Epithelial cell of proximal tubule (primary cell): ENCODE measurements around the gene ERI3. TPM values are rescaled to one million over a fixed set of nuclear protein-coding genes. Genes with fewer than 3 reads are reported as not detected.

Experiments
- DNase-seq: peaks from one replicate; pipeline ENCODE4 v3.0.0-alpha.2; 2011; ENCODE audit warnings: low read depth
- H3K4me3 ChIP-seq: 2 replicates; pipeline ENCODE4 v1.5.1; 2011; ENCODE audit warnings: low read depth, mild to moderate bottlenecking, low read length
- total RNA-seq: library from RNA; depleted of rRNA; stranded (reverse); fragments of >200 nt; gene quantifications from 2 replicates; pipeline ENCODE4 v1.2.3, GENCODE V29; 2015
- TF ChIP-seq, protein P1 (sequence below): conservative IDR thresholded peaks from 2 replicates; pipeline ENCODE4 v1.5.1; 2012; ENCODE audit warnings: low read depth, mild to moderate bottlenecking, low read length

Gene ERI3
- total RNA-seq, 1 donor from 2014 or later: 51.7 TPM

DNA sequence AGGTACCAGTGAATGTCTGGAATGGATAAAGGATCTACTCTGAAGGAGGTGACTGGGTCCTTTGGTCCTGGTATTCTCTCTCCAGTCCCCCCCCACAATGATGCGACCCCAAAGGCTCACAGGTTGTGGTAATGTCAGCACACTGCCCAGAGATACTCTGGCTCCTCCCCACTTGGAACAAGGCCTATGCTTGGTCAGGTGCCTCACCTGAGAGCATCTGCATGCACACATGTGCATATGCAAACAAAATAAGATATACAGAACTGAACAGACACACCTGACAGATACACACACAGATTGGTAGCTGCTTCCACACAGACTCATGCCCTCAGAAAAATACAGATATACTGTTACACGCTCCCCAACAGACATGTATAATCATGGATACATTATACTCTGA is 108.3 kb downstream of the ERI3 start:
- DNase-seq: no peak
- TF ChIP-seq, protein P1, sequence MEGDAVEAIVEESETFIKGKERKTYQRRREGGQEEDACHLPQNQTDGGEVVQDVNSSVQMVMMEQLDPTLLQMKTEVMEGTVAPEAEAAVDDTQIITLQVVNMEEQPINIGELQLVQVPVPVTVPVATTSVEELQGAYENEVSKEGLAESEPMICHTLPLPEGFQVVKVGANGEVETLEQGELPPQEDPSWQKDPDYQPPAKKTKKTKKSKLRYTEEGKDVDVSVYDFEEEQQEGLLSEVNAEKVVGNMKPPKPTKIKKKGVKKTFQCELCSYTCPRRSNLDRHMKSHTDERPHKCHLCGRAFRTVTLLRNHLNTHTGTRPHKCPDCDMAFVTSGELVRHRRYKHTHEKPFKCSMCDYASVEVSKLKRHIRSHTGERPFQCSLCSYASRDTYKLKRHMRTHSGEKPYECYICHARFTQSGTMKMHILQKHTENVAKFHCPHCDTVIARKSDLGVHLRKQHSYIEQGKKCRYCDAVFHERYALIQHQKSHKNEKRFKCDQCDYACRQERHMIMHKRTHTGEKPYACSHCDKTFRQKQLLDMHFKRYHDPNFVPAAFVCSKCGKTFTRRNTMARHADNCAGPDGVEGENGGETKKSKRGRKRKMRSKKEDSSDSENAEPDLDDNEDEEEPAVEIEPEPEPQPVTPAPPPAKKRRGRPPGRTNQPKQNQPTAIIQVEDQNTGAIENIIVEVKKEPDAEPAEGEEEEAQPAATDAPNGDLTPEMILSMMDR: no peak
- no peak overlapping the region for H3K4me3 ChIP-seq

DNA sequence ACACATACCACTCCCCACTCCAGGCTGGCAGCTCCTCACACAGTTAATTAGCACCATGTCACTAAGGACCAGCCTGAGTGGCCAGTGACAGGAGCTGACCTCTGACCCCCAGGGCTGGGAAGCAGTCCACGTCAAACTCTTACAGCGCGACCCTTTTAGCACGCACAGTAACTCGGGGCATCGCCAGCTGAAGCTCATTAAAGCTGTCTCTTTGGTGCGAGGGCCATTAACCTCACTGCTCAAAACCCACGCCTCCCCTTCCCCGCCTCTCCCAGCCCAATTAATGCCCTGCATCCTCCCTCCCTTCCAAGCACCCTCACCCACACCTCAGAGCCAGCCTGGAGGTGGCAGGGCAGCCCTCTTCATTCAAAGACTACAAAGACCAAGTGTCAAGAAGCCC is 110.1 kb downstream of the ERI3 start:
- no peak for DNase-seq
- H3K4me3 ChIP-seq: no peak overlapping the region
- TF ChIP-seq, protein P1: no peak

DNA sequence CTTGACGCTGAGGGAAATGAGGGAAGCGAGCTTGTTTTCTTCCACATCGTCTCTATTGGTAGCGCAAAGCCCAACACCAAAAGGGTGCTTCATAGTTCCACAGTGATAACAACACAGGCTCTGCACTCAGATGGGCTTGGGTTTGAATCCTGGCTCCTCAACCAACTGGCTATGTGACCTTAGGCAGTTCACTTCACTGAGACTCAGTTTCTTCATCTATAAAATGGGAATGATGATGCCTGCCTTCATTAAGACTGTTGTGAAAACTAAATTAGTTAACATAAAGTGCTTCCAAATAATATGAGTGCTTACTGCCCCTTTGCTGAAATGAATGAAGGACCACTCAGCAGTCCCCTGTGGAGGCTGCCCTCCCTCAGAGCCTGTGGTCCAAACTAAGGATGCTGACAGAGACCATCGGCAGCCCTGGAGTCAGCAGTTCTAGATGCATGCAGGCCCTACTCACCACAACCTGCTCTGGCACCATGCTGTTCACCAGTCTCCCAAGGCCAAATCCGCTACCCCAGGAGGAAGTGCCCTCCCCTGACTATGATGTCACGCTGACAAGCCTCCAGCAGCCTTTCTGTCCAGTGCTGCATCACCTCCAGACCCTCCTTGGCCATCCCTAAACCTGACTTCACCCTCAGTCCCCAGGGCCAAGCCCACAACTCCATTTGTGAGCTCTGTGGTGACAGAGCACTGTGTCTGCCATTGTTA is 111.1 kb downstream of the ERI3 start:
- TF ChIP-seq, protein P1: no peak
- no peak for DNase-seq
- H3K4me3 ChIP-seq: no peak overlapping the region

DNA sequence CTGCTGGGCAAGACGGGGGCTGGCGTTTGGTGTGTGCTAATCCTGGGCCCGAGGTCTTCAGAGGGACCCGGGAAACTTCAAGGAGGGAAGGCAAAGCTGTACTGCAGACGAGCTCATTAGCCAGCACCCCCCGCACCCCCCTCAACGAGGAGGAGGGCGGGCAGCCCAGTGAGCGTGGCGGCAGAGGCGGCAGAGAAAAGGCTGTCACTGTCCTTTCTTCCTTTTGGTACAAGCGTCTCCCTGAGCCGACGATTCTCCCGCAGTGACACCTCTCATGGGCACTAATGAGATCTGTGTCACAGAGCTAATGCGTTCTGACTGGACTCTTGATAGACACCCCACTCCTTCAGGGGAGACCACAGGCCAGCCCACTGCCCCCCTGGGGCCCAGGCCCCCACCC is 112.3 kb downstream of the ERI3 start:
- TF ChIP-seq, protein P1: no peak
- no peak overlapping the region for H3K4me3 ChIP-seq
- DNase-seq: no peak

DNA sequence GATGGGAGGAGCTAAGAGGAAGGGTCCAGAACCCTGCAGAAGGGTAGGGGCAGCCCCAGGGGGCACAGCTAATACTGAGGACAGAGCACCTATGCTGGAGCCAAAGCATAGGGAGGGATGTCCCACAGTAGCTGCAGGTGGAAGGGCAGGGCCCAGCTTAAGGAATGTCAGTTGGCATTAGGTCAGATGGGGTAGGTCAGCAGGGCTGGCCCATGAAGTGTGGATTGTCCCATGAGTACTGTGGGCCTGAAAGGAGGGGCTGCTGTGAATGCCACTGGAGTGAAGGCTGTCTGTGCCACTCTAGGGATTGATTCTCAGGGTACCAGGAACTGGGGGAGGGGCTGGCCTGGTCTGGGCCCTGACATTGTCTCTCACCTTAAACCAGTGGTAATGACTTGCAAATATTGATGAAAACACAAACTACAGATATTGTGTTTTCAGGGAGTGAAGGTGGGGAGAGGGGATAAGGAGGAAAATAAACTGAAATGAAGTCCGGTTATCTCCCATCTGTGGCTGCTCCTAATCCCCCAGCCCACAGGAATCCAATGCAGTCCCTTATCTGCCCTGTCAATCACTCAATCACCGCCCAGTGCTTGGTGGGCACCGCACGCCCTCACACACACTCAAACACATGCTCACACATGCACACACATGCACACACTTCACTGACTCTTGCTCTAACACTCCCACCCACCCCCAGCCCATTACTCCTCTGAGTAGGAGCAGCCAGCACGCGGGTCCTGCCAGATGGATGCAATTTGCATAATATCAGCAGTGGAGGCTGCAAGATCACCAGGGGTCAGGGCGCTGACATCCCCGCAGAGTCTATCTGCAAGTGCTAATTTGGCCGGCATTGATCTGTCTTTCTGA is 114.0 kb downstream of the ERI3 start:
- no peak for DNase-seq
- H3K4me3 ChIP-seq: no peak overlapping the region
- TF ChIP-seq, protein P1: no peak

DNA sequence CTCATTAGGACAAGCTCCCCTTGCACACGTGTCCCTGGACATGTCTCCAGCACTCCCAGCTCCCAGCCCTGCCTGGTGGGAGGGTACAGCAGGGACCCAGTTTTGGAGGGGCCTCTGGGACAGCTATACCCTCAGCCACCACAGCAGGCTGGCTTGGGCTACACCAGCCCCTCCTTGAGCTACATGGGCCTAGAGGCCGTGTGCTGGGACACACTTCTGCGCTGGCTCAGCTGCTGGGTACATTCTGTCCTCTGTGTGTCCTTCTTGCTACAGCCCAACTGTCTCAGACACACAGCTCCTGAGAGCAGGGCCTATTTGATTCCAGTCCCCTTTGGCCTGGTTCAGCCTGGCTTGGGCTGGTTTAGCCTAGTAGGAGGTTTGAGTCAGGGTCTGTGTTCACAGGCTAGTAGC is 115.1 kb downstream of the ERI3 start:
- DNase-seq: no peak
- H3K4me3 ChIP-seq: no peak overlapping the region
- TF ChIP-seq, protein P1: no peak
